ENCODE measurements around the gene CASD1. TPM values are rescaled to one million over a fixed set of nuclear protein-coding genes. Genes with fewer than 3 reads are reported as not detected.

The CASD1 gene
- total RNA-seq, 1 experiment from 2014 or later = 5.8 TPM

GRCh38 chr7:94557215-94557614 is 47.6 kb downstream of the CASD1 start:
- ChIA-PET POLR2A (no interaction called here), RAD21 (ENCODE audit: low non-redundant PET in 1 of 2, low total read pairs in 2 of 2, uncharacterized antibody in 2 of 2, unreplicated experiment in 2 of 2) (no interaction called here), CTCF (no interaction called here)
- H3K27ac ChIP-seq (ENCODE audit: low read depth, low read length) = no peak overlapping the region
- intact Hi-C loops (cut with micrococcal nuclease) = no loop called here
- ATAC-seq (no peak), DNase-seq (ENCODE audit: low read depth, low spot score) (no peak)
- no peaks in the 10 kb centered on the region for H3K27me3 ChIP-seq (ENCODE audit: insufficient read depth, low read length)
- no TSS peak for BruUV-seq (replicated peaks)
- H3K9ac ChIP-seq (ENCODE audit: low read length) = no peak overlapping the region
- no peaks in the 10 kb centered on the region for H3K9me3 ChIP-seq (ENCODE audit: control insufficient read depth in 1 of 2, insufficient read depth in 1 of 2, low read depth in 1 of 2, low read length in 2 of 2)
- no peaks in the 10 kb centered on the region for H3K79me2 ChIP-seq (ENCODE audit: insufficient read depth, low read length)
- H4K20me1 ChIP-seq (ENCODE audit: insufficient read depth) = no peaks in the 10 kb centered on the region
- no peak overlapping the region for H3K4me3 ChIP-seq (replicated peaks in 1 of 2; ENCODE audit: low read depth in 1 of 2, low read length in 2 of 2)
- no peaks in the 10 kb centered on the region for H3K9me2 ChIP-seq (ENCODE audit: insufficient read depth)
- H3K4me2 ChIP-seq (ENCODE audit: low read length) = no peak overlapping the region
- H2AFZ ChIP-seq (ENCODE audit: low read depth, low read length, poor library complexity, severe bottlenecking) = no peak overlapping the region
- no peaks in the 10 kb centered on the region for H3K4me1 ChIP-seq (ENCODE audit: control insufficient read depth in 1 of 2, insufficient read depth in 2 of 2, low read length in 2 of 2)
- H3K36me3 ChIP-seq (ENCODE audit: control insufficient read depth in 1 of 2, insufficient read depth in 2 of 2, low read length in 2 of 2) = no peaks in the 10 kb centered on the region
- TF ChIP-seq REST (IDR thresholded peaks at IDR 0.05; ENCODE audit: low read depth) = no peak
- no peak for TF ChIP-seq CBX3 (IDR thresholded peaks at IDR 0.05; ENCODE audit: low read depth)
- no peak for TF ChIP-seq POLR2A (IDR thresholded peaks at IDR 0.05; ENCODE audit: borderline replicate concordance, extremely low read depth, insufficient read depth, insufficient read length)
- no peak for TF ChIP-seq EZH2 (IDR thresholded peaks at IDR 0.05)
- no peak for TF ChIP-seq POLR2AphosphoS5 (IDR thresholded peaks at IDR 0.05; ENCODE audit: low read depth, low read length)
- TF ChIP-seq ZBTB33 (IDR thresholded peaks at IDR 0.05; ENCODE audit: extremely low read depth, insufficient replicate concordance, low read length) = no peak
- no peak for TF ChIP-seq JUND (IDR thresholded peaks at IDR 0.05)
- no peak for TF ChIP-seq SRF (IDR thresholded peaks at IDR 0.05; ENCODE audit: low read depth)
- no peak for TF ChIP-seq YY1 (IDR thresholded peaks at IDR 0.05; ENCODE audit: extremely low read depth, insufficient replicate concordance, low read depth, low read length)
- TF ChIP-seq FOSL1 (IDR thresholded peaks at IDR 0.05; ENCODE audit: low read depth) = no peak
- no peak for TF ChIP-seq ELF1 (IDR thresholded peaks at IDR 0.05; ENCODE audit: borderline replicate concordance, low read depth)
- TF ChIP-seq ZFX (IDR thresholded peaks at IDR 0.05) = no peak
